ENCODE measurements around the gene GCFC2. TPM values are rescaled to one million over a fixed set of nuclear protein-coding genes. Genes with fewer than 3 reads are reported as not detected.
A peak's percentile ranks its signal among the peaks of the same experiment; 100 is the strongest.

Gene GCFC2
- total and polyA plus RNA-seq, 2 of the 13 experiments (the other 11 are each of a cell fraction or from before 2014, with no cell fraction given): 26.8 to 49.0 TPM

DNA sequence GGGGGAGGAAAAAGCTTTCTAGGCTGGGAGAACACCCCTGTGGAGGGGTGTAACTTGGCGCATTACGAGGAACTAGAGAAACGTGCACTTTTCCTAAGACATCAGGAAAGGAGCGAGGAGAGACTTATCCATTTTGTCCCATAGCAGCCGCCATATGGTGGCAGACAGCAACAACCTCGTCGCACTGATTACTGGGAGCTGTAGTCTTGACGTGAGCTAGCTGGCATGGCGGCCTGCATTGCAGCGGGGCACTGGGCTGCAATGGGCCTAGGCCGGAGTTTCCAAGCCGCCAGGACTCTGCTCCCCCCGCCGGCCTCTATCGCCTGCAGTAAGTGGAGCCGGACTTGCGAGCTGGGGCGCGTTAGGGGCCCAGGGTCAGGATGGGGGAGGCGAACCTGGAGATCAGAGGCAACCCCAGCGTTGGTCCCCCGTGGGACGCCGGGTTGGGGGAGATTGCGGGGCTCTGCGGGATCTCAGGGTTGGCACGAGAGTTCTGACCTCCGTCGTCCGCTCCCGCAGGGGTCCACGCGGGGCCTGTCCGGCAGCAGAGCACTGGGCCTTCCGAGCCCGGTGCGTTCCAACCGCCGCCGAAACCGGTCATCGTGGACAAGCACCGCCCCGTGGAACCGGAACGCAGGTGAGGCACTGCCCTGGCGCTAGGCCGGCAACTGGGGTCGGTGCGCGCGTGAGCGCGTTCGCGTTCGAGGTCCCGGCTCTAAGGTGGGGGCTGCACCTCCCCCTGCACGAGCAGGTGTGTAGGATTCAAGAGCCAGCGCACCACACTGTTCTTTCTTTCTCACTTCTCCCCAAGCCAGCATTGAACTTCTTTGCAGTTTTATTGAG lies 63.9 kb downstream of the GCFC2 start, which contains the start of gene MRPL19 (continued):
- TF ChIP-seq, protein P1, sequence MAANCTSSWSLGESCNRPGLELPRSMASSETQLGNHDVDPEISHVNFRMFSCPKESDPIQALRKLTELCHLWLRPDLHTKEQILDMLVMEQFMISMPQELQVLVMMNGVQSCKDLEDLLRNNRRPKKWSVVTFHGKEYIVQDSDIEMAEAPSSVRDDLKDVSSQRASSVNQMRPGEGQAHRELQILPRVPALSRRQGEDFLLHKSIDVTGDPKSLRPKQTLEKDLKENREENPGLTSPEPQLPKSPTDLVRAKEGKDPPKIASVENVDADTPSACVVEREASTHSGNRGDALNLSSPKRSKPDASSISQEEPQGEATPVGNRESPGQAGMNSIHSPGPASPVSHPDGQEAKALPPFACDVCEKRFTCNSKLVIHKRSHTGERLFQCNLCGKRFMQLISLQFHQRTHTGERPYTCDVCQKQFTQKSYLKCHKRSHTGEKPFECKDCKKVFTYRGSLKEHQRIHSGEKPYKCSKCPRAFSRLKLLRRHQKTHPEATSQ (CRISPR knock-in tag; IDR thresholded peaks at IDR 0.05; ENCODE audit: borderline replicate concordance): peak; percentile 56
- TF ChIP-seq ZSCAN22 (CRISPR knock-in tag; IDR thresholded peaks at IDR 0.05) (peak; percentile 66; the same call in 1 of the 2 replicates), ZNF501 (CRISPR knock-in tag; IDR thresholded peaks at IDR 0.05) (peak; percentile 98), GABPA (IDR thresholded peaks at IDR 0.05; ENCODE audit: low read depth, low read length) (no peak), GABPA (CRISPR knock-in tag; IDR thresholded peaks at IDR 0.05; ENCODE audit: low read depth) (peak; percentile 67), FOSL2 (CRISPR knock-in tag; IDR thresholded peaks at IDR 0.05) (peak; percentile 57), DNMT3B (CRISPR knock-in tag; conservative IDR thresholded peaks at IDR 0.05) (peak; percentile 69; the same call in 1 of the 2 replicates), ZNF709 (CRISPR knock-in tag; IDR thresholded peaks at IDR 0.05) (peak; percentile 98), ZNF17 (CRISPR knock-in tag; IDR thresholded peaks at IDR 0.05) (0 out of 2 replicates have a peak, but pooled peaks have one; percentile 68), SUZ12 (IDR thresholded peaks at IDR 0.05; ENCODE audit: low read depth, low read length) (peak; percentile 74), PAWR (CRISPR knock-in tag; IDR thresholded peaks at IDR 0.05; ENCODE audit: borderline replicate concordance) (peak; percentile 88), KDM4B (CRISPR knock-in tag; IDR thresholded peaks at IDR 0.05) (peak; percentile 29; the same call in 1 of the 2 replicates), ZNF670 (CRISPR knock-in tag; IDR thresholded peaks at IDR 0.05; ENCODE audit: borderline replicate concordance) (peak; percentile 50), NAIF1 (CRISPR knock-in tag; IDR thresholded peaks at IDR 0.05; ENCODE audit: borderline replicate concordance) (peak; percentile 81; the same call in 1 of the 2 replicates), RFX3 (CRISPR knock-in tag; IDR thresholded peaks at IDR 0.05) (no peak), FOXK2 (IDR thresholded peaks at IDR 0.05) (peak; percentile 92), ZNF317 (CRISPR knock-in tag; IDR thresholded peaks at IDR 0.05) (peak; percentile 90), ZFP82 (CRISPR knock-in tag; IDR thresholded peaks at IDR 0.05; ENCODE audit: borderline replicate concordance) (peak; percentile 40; the same call in 1 of the 2 replicates), NFE2 (CRISPR knock-in tag; IDR thresholded peaks at IDR 0.05) (no peak), SKI (IDR thresholded peaks at IDR 0.05; ENCODE audit: partially characterized antibody) (no peak), KLF12 (CRISPR knock-in tag; IDR thresholded peaks at IDR 0.05; ENCODE audit: borderline replicate concordance) (peak; percentile 43; the same call in 1 of the 2 replicates), ZNF616 (CRISPR knock-in tag; IDR thresholded peaks at IDR 0.05; ENCODE audit: low read depth) (no peak; the same call in 1 of the 2 replicates), ZNF781 (CRISPR knock-in tag; IDR thresholded peaks at IDR 0.05; ENCODE audit: borderline replicate concordance, not compliant biosample characterization) (peak; percentile 98), ZNF12 (CRISPR knock-in tag; IDR thresholded peaks at IDR 0.05) (no peak; the same call in 1 of the 2 replicates), SRF (IDR thresholded peaks at IDR 0.05; ENCODE audit: low read depth, low read length) (no peak; the same call in 1 of the 2 replicates), NKX3-1 (CRISPR knock-in tag; IDR thresholded peaks at IDR 0.05) (peak; percentile 77; the same call in 1 of the 2 replicates), ZNF605 (CRISPR knock-in tag; IDR thresholded peaks at IDR 0.05) (peak; percentile 80), NONO (IDR thresholded peaks at IDR 0.05) (no peak), NONO (CRISPR knock-in tag; conservative IDR thresholded peaks at IDR 0.05) (peak; percentile 96)
- TF ChIP-seq, protein P2, sequence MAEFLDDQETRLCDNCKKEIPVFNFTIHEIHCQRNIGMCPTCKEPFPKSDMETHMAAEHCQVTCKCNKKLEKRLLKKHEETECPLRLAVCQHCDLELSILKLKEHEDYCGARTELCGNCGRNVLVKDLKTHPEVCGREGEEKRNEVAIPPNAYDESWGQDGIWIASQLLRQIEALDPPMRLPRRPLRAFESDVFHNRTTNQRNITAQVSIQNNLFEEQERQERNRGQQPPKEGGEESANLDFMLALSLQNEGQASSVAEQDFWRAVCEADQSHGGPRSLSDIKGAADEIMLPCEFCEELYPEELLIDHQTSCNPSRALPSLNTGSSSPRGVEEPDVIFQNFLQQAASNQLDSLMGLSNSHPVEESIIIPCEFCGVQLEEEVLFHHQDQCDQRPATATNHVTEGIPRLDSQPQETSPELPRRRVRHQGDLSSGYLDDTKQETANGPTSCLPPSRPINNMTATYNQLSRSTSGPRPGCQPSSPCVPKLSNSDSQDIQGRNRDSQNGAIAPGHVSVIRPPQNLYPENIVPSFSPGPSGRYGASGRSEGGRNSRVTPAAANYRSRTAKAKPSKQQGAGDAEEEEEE (CRISPR knock-in tag; IDR thresholded peaks at IDR 0.05; ENCODE audit: borderline replicate concordance): peak; percentile 26; the same call in 1 of the 2 replicates
